Activated CD4-positive, alpha-beta T cell treated with anti-CD3 and anti-CD28 coated beads, Interleukin-2, amount 50 U/mL, for 48 hours (primary cell): Measurements from ENCODE around the gene ITGBL1.

Experiments used
- DNase-seq, 2 experiments: peaks; one replicate each; pipeline ENCODE4 v3.0.0-alpha.2; 2020

Gene ITGBL1, protein sequence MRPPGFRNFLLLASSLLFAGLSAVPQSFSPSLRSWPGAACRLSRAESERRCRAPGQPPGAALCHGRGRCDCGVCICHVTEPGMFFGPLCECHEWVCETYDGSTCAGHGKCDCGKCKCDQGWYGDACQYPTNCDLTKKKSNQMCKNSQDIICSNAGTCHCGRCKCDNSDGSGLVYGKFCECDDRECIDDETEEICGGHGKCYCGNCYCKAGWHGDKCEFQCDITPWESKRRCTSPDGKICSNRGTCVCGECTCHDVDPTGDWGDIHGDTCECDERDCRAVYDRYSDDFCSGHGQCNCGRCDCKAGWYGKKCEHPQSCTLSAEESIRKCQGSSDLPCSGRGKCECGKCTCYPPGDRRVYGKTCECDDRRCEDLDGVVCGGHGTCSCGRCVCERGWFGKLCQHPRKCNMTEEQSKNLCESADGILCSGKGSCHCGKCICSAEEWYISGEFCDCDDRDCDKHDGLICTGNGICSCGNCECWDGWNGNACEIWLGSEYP

GRCh38 chr13:101452519-101453485 is at the start of gene ITGBL1:
TSS of gene ITGBL1 (plus strand) at chr13:101452675. CDS start at chr13:101452834, 159 bp downstream.
- DNase-seq, result no peak

- DNase-seq, result no peak
Measured at GRCh38 chr13:101406791-101407190, 45.7 kb upstream of the ITGBL1 start.

DNA sequence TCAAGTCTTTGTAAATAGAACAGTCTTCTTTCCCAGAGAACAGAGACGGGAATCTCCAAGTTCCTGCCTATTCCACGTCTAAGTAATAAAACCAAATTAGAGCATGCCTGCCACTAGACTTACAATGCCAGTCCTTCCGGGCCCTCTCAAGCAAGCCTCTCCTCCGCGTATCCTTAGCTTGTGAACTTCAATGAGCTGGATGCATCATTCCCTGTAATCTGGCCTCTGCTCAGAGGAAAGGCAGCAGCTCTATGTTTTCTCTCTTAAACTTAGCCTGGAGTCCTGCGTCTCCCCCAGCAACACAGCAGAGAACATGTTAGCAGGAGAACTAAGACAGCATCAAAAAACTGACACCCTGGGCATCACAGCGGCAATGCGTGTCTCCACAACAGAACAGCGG is 44.3 kb upstream of the ITGBL1 start:
- no peak for DNase-seq

- DNase-seq, result no peak
Measured at GRCh38 chr13:101408992-101409656, 43.4 kb upstream of the ITGBL1 start.

DNA sequence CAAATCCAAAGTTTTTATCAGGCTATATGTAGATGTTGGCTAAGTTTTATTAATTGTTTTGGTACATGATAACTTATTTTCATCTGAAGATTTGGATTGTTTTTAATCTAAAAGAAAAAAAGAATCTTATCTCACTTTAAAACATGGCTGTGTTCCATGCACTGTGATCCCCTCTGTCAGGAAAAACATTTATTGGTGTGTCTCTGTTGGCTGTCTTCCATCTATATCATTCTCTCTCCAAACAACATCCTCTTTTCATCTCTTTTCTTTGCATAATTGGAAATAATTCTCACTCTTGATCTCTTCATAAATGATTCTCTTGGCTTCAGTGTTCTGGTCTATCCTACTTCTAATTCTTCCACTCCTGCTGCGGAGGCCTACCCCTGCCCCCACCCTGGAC is 40.4 kb upstream of the ITGBL1 start:
- no peak for DNase-seq

GRCh38 chr13:101415358-101416174 is 36.9 kb upstream of the ITGBL1 start:
- no peak for DNase-seq

GRCh38 chr13:101416181-101417042 is 36.1 kb upstream of the ITGBL1 start, which contains the start of gene NALCN:
TSS of gene NALCN (minus strand) at chr13:101416508. CDS start at chr13:101399126, 17,382 bp downstream.
- DNase-seq, result no peak

- no peak for DNase-seq
Measured at GRCh38 chr13:101417043-101417406, 35.5 kb upstream of the ITGBL1 start.

- no peak for DNase-seq
Measured at GRCh38 chr13:101417501-101417900, 35.0 kb upstream of the ITGBL1 start.

GRCh38 chr13:101423872-101424271 is 28.6 kb upstream of the ITGBL1 start:
- no peak for DNase-seq

- DNase-seq, result no peak
Measured at GRCh38 chr13:101424381-101425155, 27.9 kb upstream of the ITGBL1 start.

GRCh38 chr13:101425156-101425471 is 27.4 kb upstream of the ITGBL1 start:
- DNase-seq, result no peak

DNA sequence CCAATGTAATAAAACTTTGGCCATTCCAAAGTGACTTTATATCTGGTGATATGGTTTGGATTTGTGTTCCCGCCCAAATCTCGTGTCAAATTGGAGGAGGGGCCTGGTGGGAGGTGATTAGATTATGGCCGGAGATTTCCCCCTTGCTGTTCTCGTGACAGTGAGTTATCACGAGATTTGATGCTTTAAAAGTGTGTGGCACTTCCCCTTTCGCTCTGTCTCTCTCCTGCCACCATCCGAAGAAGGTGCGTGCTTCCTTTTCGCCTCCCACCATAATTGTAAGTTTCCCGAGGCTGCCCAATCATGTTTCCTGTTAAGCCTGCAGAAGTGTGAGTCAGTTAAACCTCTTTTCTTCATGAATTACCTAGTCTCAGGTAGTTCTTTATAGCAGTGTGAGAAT is 26.9 kb upstream of the ITGBL1 start:
- DNase-seq, result no peak

GRCh38 chr13:101429733-101430132 is 22.7 kb upstream of the ITGBL1 start:
- DNase-seq, result no peak

GRCh38 chr13:101433895-101434294 is 18.6 kb upstream of the ITGBL1 start:
- DNase-seq, result no peak

- no peak for DNase-seq
Measured at GRCh38 chr13:101434486-101434885, 18.0 kb upstream of the ITGBL1 start.

GRCh38 chr13:101447852-101448251 is 4.6 kb upstream of the ITGBL1 start:
- no peak for DNase-seq

DNA sequence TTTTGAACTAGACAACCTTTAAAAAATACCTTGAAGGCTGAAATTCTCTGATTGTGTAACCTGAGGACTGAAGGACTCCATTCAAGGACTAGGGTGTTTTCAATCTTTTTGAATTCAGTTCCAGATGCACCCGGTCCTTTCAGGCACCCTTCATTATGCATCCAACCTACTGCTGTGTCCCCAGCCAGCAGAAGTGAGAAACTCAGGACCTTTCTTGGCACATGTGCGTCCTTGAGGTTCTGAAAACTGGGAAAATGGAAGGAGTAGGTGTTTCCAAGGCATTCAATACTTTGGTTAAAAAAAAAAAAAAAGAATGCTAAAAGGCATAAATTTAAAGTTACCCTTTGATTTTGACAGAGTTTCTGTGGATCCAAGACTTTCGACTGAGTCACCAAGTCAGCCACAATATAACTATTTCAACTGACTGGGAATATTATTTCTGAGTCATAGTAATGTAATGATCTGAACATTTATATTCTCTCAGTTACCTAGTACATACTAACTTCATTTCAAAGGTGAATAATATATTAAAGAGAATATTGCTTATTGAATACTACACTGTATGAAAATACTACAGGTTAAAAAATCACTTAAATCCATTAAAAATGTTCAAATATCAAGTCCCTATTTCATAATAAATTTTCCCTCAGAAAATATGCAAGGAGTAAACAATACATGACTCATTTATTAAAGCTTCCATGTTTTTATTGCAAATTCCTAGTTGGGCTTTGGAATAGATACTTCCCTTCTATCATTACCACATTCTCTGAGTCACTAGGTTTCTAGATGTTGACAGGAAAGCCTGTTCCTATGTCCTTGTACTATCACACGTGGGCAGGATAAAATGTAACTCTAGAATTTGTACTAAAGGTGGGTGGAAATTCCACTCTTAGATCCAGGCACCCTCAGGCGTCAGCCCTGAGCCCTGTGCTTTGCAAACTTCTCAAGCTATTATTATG is 2.4 kb upstream of the ITGBL1 start:
- DNase-seq, result no peak

- no peak for DNase-seq
Measured at GRCh38 chr13:101450749-101451130, 1.7 kb upstream of the ITGBL1 start.
